ENCODE data around the gene GJB5. TPM values are rescaled to one million over a fixed set of nuclear protein-coding genes. Genes with fewer than 3 reads are reported as not detected.

The GJB5 gene
- total RNA-seq, 1 donor from 2014 or later = 18.0 TPM

GRCh38 chr1:34795916-34796315 is 41.1 kb downstream of the GJB5 start:
- DNase-seq = no peak

GRCh38 chr1:34796990-34797389 is 42.1 kb downstream of the GJB5 start:
- no peak for DNase-seq

GRCh38 chr1:34800214-34800613 is 45.4 kb downstream of the GJB5 start:
- DNase-seq = no peak

GRCh38 chr1:34803770-34804169 is 48.9 kb downstream of the GJB5 start:
- no peak for DNase-seq

- DNase-seq = no peak
Observed at GRCh38 chr1:34806396-34806795, 51.5 kb downstream of the GJB5 start.

Other genes starting within 250 kb of the GJB5 start
- 4.7 TPM for gene GJB4, start 4.7 kb downstream of the GJB5 start, total RNA-seq
- gene GJB3, start 26.2 kb downstream of the GJB5 start, total RNA-seq = 18.2 TPM
- 6.1 TPM for gene GJA4, start 38.0 kb downstream of the GJB5 start, total RNA-seq
- gene SMIM12, start 104.7 kb downstream of the GJB5 start, total RNA-seq = 8.0 TPM
- gene DLGAP3, start 174.6 kb downstream of the GJB5 start, total RNA-seq = under 0.01 TPM
- 17.0 TPM for gene TMEM35B, start 230.3 kb downstream of the GJB5 start, total RNA-seq

All from skin of body (tissue), 2 donors.